ENCODE data around the gene ATN1.

The ATN1 gene

DNA sequence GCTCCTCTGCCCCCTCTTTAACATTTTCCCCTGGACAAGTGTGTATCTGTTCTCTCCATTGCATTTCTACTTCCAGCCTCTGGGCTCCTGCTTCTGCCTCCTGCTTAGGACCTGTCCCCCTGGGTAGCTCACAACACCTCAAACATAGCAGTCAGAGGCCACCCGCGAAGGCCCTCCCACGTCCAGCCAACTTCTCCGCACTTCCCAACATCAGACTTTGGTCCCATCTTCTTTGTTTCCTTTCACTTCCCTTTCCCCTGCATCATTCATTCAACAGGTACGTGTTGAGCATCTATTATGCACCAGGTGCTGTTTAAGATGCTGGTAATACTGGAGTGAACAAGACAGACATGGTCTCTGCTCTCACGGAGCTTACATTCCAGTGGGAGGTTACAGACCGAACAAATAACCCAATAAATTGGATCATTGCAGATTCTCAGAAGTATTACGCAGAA, 19.2 kb downstream of the ATN1 start:
- no peak for DNase-seq

GRCh38 chr12:6947615-6948014, 19.9 kb downstream of the ATN1 start:
- DNase-seq, result no peak

DNA sequence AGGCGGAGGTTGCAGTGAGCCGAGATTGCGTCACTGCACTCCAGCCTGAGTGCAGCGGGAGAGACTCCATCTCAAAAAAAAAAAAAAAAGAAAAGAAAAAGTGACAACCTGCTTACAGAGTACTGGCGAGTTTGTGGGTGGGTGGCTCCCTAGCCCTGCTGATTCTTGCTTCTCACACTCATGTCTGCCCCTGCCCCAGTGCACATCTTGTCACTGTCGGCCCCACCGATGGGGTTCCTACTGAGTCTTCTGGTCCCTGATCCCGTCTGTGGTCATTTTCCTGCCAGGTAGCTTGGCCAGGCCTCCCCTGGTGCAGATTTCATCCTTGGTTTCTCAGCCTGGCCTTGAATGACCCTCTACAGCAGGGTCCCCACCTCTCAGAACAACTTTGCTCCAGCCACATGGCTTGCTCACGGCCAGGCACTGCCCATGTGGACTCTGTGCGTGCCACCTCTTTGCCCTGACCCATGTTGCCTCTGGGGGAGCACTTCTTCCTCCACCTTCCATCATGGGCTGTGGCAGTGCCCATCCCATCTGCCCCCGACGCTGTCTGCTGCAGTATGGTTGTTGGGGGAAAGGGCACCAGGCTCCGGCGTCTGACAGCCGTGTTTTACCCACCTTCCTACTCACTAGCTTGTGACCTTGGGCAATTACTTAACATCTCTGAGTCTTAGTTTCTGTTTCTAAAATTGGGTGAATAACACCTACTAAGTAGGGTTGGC, 21.3 kb downstream of the ATN1 start:
- DNase-seq, result no peak

DNA sequence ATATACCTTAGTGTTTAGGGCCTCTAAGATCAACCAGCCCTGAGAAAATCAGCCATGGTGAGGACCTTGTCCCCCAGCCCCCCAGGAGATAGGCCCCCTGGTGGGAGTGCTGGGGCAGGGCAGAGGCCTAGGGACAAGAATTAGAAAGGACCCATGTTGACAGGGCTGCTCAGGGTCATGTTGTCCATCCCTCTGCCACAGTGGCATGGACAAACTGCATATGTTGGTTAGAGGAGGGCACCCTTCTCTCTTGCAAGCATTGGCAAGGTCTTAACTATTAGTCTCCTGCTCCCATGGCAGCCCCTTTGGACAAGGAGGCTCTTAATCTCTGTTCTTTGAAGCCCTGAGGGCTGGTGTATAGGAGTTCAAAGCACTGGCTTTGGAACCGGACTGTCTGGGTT, 22.6 kb downstream of the ATN1 start:
- no peak for DNase-seq

- DNase-seq, result no peak
Observed at GRCh38 chr12:6950811-6951540, 23.2 kb downstream of the ATN1 start, which contains the start of gene PTPN6. PTPN6 (plus strand) TSS chr12:6951356; CDS start chr12:6951513, 157 bp downstream.

DNA sequence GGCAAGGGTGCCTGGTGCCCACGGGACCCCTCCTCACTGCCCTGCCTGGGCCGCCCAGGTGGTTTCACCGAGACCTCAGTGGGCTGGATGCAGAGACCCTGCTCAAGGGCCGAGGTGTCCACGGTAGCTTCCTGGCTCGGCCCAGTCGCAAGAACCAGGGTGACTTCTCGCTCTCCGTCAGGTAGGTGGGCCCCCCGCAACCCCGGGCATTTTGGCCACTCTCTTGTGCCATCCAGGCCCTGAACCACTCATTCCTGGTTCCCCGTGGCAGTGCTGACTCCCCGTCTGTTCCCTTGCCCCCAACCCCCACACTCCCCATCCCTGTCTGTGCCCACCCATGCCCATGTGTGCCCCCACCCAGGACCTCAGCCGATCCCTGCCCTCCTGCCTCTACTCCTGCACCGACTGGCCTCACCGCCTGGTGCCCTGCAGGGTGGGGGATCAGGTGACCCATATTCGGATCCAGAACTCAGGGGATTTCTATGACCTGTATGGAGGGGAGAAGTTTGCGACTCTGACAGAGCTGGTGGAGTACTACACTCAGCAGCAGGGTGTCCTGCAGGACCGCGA, 23.9 kb downstream of the ATN1 start:
- DNase-seq, result no peak

GRCh38 chr12:6952121-6952862, 24.5 kb downstream of the ATN1 start:
- no peak for DNase-seq

- DNase-seq, result no peak
Observed at GRCh38 chr12:6952863-6953441, 25.2 kb downstream of the ATN1 start.

- DNase-seq, result no peak
Observed at GRCh38 chr12:6953442-6954315, 25.9 kb downstream of the ATN1 start.

DNA sequence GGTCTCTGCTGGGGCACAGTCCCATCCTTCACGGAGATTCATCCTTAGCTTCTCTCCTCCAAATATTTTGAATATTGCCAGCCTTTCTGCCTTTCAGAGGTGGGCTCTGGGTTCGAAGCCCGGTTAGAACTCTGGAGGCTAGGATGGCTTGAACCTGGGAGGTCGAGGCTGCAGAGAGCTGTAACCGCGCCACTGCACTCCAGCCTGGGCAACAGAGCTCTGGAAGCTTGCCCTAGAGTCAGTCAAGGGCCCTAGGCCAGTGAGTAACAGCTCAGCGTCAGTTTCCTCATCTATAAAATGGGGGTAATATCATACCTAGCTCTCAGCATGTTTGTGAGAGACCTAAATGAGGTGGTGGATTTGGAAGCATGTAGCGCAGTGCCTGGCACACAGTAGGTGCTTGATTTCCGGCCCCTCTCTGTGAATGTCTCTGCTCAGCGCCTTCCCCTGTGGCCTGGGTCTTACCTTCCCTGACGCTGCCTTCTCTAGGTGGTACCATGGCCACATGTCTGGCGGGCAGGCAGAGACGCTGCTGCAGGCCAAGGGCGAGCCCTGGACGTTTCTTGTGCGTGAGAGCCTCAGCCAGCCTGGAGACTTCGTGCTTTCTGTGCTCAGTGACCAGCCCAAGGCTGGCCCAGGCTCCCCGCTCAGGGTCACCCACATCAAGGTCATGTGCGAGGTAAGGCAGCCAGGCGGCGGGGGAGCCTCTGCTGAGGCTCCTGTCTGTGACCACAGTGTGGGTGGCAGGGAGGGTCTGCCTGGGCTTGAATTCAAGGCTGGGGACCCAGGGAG, 26.8 kb downstream of the ATN1 start:
- no peak for DNase-seq

GRCh38 chr12:6955108-6956020, 27.6 kb downstream of the ATN1 start:
- no peak for DNase-seq

DNA sequence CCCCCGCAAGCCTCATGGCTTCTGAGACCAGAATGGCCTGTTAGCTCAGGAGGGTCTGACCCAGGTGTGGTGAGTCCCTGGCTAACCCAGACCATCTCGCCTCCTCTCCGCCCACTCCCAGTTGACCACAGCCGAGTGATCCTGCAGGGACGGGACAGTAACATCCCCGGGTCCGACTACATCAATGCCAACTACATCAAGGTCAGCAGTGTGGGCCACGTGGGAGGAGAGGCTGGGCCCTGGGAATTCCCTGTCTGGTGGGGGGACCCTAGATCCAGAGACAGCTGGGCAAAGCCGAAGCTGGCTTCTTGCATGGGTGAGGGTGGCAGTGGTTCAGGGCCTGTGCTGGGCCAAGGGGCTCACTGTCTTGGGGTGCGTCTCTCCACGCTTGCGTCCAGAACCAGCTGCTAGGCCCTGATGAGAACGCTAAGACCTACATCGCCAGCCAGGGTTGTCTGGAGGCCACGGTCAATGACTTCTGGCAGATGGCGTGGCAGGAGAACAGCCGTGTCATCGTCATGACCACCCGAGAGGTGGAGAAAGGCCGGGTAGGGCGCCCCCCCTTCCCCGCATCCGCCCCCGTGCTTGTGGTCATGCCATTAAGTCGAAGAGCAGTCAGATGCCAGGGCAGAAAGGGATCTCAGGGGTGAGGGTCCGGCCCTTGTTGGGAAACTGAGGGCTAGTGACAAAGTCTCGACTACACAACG, 28.4 kb downstream of the ATN1 start:
- no peak for DNase-seq

DNA sequence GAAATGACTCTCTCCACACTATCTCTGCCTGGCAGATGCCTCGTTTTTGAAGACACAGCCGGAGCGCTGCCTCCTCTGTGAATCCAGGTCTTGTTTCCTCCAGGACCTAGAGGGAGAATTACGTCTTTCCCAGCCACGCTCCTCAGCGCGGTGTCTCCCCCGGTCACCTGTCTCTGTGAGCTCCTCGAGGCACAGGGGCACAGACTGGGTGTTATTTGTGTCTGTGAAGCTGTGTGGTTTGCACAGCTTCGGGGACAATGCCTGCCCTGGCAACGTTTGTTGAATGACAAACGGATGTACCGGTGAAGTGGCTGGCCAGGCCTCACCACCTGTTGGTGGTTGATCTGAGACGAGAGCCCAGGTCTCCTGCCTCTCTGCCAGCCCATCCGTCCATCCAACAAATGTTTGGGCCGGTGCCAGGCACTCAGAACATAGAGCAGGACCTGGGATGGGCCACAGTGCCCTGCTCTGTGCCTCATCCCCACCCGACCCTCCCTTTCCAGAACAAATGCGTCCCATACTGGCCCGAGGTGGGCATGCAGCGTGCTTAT, 29.5 kb downstream of the ATN1 start:
- DNase-seq, result no peak

- DNase-seq, result no peak
Observed at GRCh38 chr12:6957741-6958608, 30.2 kb downstream of the ATN1 start.

DNA sequence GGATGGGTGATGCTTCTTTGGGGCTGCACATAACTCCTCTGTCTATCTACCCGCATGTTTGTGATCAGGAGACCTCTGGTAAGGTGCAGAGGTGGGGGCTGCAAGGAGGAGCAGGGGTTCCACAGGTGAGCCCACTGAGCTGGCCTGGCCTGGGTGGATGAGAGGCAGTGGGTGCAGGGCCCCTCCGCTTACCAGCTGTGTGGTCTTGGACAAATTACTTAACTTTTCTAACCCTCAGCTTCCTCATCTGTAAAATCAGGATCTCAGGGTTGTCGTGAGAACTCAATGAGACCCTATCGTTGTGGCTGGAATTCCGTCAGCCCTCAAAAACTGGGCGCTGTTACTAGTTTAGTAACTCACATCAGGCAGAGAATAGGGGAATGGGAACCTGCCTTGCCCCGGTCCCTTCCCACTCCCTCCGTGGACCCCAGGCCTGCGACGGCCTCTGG, 30.9 kb downstream of the ATN1 start:
- no peak for DNase-seq

DNA sequence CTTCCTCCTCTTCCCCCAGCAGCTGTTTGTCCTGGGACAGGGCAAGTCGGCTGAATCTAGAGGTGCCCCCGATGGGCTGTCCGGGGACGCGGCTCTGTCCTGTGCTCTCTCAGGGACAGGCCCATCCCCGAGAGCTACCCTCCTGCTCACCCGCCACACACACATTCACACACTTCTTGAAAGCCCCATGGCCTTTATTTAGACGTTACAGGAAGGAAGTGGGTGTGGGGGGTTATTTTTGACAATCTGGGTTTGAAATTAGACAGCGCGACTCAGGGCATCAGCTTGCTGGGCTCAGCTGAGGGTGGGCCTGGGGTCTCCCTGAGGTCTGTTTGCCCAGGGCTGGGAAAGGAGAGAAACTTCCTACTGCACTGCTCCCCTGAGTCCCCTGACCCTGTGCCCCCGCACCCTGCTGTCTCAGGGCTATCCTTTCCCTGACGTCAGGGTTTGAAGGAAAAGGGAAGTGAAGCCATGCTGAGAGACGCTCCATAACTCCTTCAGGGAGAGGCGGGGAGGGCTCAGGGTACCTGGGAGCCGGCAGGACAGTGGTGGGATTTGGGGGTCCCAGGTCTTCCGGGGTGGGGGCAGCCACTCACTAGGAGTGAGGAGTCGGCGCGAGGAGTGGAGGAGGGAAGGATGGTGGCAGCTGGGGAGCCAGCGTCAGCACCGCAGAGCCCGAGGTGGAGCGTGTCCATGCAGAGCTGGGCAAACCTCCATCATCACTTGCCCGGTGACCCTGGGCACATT, 31.5 kb downstream of the ATN1 start:
- no peak for DNase-seq
